Measurements from ENCODE around the gene FTO.

Gene FTO

DNA sequence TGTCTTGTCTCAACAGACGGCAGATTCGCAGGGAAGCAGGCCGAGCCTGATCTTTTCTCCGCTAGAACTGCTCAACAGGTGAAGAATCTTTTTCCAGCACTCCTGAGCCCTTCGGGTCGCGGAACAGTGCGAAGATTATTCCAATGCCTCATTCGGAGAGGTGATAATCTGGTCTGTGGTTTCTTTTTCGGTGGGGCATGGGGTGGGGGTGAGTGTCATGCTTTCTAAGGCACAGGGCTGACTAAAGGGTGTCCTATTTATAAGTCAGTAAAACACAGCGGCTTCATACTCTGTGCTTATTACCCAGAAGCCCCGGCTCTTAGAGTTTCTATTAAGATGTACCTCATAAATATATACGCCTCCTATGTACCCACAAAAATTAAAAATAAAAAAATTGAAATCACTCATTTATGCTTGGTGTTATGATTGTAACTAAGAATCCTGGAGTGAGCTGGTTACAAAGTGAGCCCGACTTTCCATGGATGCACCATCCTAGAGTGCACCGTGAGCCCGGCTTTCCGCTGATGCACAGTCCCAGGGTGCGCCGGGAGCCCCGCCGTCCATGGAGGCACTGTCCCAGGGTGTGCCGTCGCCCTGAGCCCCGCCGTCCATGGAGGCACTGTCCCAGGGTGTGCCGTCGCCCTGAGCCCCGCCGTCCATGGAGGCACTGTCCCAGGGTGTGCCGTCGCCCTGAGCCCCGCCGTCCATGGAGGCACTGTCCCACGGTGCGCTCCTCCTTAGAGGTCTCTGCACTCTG is 417.8 kb downstream of the FTO start:
- no peak for DNase-seq (ENCODE audit: low read depth in 2 of 2)

DNA sequence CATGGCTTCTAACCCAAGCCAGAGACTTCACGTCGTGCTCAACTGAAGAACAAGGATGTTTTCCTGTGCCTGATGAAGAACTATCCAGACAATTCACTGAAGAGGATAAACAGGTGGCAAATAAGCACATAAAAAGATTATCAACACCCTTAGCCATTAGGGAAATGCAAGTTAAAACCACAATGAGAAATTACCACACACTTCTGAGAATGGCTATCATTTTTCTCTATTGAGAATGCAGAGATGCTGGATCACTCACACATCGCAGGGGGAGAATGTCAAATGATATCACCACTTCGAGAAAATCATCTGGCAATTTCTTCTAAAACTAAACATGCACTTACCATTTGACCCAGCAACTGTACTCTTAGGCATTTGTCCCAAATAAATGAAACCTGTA is 419.8 kb downstream of the FTO start:
- DNase-seq (ENCODE audit: low read depth in 2 of 2) = no peak

DNA sequence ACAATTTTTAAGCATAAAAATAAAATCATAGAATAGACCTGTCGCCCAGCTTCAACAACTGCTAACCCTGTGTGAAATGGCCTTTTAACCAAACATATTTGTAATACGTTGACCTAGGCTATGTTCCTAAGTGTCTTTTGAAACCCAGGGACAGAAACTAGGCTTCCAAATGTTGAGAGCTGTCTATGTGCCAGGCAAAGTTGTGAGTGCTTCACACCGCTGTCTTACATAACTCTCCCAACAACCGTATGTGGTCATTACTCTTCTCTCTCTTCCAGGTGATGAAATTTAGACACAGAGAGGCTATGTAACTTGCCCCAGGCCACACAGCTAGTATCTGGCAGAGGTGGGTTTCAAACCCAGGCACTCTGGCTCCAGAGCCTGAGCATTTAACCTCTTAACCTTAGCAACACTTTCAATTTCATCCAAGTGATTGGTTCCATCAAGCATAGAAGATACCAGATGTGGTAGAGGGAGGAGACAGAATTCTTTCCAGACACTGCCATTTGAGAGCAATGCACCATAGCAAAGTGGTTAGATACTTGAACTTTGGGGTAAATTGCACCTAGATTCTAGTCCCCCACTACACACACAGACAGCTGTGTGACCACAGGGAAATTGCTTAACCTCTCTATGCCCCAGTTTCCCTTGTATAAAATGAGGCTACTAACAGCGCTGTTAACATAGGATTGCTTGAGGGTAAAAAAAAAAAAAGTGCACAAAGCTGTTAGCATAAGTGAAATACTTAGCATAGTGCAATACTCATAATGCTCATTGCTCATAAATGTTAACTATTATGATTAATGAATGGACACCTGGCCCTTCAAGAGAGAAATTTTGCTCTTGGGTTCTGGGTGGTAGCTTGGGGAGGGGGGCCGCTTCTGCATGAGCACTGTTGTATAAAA is 422.0 kb downstream of the FTO start:
- DNase-seq (ENCODE audit: low read depth in 2 of 2) = no peak

DNA sequence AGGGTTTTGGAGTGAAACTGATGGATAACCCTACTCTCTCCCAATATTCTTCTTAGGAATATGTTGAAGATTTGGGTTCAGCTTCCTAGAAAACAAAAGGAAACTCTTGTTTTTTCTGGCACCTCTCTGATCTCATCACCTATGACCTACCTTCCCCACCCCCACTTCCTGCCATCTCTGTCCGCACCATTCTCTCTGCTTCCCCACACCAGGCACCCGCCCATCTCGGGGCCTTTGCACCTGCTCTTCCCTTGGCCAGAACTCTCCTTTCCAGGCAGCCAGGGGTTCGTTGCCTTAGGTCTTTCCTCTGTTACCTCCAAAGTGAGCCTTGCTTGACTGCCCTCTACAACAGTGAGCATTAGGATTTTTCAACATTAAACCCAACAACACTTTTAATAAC is 423.0 kb downstream of the FTO start:
- DNase-seq (ENCODE audit: low read depth in 2 of 2) = no peak

DNA sequence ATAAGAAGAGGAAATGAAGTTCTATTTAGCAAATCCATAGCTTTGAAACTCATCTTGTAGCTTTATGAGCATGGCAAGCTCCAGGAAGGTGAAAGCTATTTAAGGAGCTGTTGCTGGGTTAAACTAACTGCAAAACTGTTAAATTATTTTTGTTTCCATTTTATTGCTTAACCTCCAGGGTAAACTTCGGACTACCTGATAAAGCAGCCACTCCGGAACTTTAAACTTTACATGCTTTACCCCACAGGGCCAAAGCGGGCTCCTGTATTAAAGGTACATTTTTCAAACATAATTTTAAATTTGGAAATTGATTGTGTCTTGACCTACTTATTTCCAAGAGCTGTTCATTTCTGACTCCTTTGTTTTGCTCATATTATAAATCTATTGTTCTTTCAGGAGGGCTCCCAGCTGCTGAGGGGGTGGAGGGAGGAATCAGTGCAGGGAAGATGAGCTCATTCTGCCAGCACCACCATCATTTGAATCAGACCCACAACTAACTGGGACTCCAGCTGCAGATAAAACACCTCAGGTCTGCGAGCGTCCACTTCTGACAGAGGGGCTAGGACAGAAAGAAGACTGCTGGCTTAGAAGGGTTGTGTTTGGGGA is 424.8 kb downstream of the FTO start:
- no peak for DNase-seq (ENCODE audit: low read depth in 2 of 2)

DNA sequence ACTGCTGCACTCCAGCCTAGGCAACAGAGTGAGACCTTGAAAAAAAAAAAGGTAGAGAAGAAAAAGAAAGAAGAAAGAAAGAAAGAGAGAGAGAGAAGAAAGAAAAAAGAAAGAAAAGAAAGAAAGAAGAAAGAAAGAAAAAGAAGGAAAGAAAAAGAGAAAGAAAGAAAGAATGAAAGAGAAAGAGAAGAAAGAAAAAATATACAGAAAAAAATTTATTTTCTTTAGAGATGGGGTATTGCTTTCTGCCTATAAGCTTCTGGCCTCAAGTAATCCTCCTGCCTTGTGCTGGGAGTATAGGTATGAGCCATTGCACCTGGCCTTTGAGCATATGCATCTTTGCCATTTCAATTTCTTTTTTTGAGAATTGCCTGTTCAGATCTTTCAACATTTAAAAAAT is 425.9 kb downstream of the FTO start:
- DNase-seq (ENCODE audit: low read depth in 2 of 2) = no peak

DNA sequence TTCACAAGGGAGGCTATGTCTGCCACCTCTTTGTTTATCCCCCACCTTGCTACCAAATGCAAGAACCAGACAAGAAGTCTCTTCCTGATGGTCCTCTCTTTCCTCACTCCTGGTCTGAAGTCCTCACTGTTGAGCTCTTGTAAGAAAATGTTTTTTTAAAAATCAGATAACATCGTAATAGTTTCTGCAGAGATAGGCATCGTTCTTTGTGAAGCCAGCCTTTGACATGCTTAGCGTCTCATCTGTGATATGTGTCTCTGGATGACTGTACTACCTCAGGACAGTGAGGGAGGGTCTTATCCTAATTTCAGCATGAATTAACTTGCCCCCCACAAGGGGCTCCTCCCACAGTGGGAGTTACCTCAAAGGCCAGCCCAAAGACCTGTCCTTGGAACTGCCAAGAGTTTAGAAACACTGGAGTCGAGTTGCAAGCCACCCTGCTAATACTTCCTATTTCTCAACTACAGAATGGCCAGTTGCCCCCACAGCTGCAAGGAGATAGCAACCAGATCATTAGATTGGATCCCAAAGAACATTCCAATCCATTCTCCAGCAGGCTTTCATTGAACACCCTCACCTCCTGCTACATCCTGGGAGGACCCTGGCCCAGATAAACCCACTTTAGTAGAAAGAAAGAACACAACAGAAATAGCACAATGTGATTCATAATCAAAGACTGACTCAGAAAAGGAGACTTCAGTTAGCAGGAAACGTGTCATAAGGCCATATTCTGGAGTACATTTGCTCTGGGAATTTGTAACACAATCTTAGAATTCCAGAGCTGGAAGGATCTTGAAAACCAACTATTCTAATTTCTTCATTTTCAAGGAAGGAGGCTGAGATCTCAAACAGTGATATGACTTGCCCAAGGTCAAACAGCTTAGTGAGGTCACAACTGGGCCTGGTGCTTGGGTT is 431.7 kb downstream of the FTO start:
- no peak for DNase-seq (ENCODE audit: low read depth in 2 of 2)

DNA sequence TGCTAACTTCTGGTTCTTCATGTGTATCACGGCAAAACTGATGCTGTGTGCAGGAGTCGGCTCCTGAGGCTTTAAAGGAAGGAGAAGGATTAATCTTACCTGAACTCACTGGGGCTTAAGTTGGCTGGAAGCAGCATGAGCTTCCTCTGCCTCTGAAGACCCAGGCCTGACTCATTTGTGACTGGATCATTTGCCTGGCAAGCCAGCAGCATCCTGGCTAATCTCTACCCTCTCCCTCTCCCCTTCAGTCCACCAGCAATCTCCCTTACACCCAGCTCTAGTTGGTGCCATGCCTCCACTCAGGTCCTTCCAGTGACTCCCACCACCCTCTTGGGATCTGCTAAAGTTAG is 432.3 kb downstream of the FTO start:
- no peak for DNase-seq (ENCODE audit: low read depth in 2 of 2)

DNA sequence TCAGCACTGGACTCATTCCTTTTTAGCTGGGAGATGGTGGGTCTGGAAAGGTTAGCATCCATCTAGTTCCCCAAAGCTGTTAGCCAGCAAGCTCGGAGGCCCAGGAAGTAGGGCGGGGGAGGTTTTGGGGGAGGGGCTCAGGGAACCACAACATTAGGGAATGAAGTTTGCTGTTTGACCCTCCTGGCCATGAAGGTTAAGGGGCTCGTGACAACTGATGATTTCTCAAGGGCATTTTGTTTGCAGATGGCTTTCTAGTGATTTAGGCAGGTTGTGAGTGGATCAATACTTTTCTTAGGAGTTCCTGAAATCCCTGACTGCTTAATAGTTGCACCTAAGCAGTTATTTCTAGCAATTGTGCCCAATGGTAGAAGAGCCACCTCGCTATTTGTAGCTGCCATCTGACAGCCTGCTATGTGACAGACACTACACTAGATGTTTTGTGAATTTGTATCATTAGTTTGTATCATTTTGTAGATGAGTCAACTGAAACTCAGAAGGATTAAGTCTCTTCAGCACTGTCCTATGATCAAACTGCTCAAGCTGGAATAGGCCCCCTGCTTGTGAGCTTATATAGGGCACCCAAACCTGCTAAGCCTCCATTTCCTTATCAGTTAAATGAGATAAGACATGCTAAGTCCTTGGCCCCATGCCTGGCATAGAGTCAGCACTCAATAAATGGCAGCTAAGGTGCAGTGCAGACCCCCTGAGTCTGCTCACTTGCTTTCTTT is 436.3 kb downstream of the FTO start:
- DNase-seq (ENCODE audit: low read depth in 2 of 2) = no peak

DNA sequence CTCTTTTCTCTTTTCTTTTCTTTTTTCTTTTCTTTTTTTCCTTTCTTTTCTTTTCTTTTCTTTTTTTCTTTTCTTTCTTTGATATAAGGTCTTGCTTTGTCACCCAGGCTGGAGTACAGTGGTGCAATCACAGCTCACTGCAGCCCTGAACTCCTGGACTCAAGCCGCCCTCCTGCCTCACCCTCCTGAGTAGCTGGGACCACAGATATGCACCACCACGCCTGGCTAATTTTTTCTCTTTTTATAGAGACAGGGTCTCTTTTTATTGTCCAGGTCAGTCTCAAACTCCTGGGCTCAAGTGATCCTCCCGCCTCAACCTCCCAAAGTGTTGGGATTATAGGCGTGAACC is 436.8 kb downstream of the FTO start:
- no peak for DNase-seq (ENCODE audit: low read depth in 2 of 2)

DNA sequence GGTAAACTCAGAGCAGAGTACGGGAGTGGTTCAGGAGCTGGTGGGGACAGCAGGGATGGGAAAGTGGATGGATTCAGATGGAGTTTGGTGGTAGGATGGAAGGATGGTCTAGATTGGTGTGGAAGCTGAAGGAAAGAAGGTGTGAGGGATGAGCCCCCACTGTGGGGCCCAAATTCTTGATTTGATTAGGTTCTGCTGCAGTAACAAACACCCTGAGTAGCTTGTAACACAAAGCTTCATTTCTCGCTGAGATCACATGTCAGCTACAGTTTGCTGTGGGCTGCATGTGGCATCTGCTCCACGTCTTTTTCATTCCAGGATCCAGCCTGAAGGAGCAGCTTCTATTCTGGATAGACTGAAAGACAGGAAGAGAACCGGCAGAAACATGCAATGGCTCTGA is 438.8 kb downstream of the FTO start:
- no peak for DNase-seq (ENCODE audit: low read depth in 2 of 2)

DNA sequence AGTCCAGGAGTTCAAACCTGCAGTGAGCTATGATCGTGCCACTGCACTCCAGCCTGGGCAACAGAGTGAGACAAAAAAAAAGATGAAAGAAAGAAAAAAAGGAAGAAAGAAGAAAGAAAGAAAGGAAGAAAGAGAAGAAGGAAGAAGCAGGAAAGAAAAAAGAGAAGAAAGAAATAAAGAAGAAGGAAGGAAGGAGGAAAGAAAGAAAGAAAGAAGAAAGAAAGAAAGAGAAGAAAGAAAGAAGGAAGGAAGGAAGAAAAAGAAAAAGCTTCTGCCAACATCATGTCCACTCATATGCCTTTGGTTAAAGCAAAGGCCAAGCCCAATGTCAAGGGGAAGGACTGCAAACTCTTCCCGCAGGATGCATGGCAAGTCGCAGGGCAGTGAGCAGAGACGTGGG is 439.5 kb downstream of the FTO start:
- no peak for DNase-seq (ENCODE audit: low read depth in 2 of 2)

DNA sequence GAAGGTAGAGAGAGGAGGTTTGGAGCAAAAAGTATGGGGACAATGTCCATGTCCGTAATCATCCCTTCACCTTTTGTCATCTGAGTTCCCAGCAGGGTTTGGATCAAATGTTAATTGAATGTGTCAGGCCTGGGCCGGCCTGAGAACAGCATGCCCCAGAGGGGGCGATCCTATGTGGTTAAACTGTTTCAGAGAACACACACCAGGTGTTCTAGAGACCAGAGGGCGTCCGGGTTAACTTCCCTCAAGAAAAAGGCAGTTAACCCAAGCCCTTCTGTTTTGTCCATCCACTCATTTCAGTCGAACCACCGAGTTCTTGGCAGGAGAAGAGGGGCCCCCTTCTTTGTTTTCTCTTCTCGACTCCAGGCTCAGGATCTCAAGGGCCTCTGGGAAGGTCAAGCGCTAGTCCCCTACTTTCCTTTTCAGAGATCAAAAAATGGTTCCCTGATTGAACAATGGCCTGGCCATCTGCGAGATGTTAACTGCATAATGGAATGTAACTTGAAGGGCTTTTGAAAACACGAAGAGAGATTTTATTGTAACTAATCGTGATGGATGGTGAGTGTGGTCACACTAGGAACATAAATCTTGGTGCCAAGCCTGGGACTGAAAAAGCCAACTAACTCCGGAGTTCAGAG is 440.1 kb downstream of the FTO start:
- no peak for DNase-seq (ENCODE audit: low read depth in 2 of 2)

DNA sequence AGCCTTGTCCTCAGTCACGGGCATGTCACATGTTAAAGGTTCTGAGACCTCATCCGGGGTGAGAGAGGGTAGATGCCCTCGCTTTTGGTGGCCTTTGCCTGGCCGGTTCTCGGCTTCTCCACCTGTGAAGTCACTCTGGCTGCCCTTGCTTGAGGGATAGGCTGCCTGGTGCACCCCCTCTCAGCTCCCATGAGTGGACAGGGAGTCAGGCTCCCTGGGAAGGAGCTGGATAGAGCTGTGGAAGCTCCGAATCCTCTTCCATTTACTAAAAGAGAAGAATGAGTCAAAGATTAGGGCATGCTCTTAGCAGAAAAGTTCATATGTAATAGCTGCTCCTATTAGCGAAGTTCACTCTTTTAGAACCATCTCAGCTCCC is 440.6 kb downstream of the FTO start:
- DNase-seq (ENCODE audit: low read depth in 2 of 2) = no peak

DNA sequence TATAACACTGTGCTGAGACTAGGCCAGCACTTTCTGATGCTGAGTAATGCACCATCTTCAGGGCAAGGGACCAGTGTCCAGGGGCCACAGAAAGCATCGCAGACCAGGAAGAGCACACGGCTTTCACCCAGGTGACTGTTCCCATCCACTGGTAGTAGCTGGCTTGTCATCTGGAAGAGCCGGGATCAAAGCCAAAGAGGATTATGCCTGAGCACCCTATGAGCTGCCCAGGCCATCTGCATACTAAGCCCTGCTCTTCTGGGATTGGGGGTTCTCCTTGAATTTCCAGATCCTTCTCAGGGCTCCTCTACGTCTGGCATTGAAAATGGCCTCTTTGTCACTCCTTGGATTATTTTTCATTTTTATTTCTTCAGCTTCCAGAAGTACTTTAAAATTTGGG is 441.9 kb downstream of the FTO start:
- DNase-seq (ENCODE audit: low read depth in 2 of 2) = no peak

DNA sequence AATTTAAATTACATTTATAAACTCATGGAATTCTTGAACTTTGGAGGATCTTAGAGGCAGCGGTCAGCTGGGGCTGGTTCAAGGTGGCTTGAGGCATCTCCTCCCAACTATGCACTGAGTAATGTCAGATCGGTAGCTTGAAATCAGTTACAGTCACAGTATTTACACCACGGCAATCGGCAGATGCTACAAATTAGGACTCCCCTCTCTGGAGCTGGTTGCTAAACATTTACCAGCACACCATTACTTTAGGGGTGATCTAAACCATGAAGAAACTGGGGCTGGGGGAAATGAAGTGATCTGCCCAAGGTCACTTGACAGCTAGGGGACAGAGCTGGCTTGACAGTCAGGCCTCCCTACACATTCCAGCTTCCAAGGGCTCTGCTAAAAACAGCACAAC is 445.0 kb downstream of the FTO start:
- no peak for DNase-seq (ENCODE audit: low read depth in 2 of 2)

DNA sequence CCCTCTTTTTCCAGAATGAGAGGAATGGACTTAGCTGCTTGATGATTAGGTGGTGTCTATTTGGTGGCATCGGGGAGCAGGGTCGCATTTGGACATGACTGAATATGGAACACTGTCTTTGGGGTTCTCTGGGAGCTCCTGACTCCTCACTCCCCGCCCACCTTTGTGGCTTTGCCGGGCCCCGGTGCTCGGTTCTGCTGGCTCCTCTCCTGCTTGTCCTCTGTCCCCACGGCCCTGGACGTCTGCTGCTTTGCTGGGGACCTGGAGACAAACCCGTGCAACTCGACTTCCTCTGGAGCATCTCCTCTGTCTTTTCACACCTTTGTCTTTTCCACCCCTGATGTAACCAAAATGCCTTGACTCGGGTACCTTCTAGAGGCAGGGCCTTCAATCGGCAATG is 446.9 kb downstream of the FTO start:
- no peak for DNase-seq (ENCODE audit: low read depth in 2 of 2)

DNA sequence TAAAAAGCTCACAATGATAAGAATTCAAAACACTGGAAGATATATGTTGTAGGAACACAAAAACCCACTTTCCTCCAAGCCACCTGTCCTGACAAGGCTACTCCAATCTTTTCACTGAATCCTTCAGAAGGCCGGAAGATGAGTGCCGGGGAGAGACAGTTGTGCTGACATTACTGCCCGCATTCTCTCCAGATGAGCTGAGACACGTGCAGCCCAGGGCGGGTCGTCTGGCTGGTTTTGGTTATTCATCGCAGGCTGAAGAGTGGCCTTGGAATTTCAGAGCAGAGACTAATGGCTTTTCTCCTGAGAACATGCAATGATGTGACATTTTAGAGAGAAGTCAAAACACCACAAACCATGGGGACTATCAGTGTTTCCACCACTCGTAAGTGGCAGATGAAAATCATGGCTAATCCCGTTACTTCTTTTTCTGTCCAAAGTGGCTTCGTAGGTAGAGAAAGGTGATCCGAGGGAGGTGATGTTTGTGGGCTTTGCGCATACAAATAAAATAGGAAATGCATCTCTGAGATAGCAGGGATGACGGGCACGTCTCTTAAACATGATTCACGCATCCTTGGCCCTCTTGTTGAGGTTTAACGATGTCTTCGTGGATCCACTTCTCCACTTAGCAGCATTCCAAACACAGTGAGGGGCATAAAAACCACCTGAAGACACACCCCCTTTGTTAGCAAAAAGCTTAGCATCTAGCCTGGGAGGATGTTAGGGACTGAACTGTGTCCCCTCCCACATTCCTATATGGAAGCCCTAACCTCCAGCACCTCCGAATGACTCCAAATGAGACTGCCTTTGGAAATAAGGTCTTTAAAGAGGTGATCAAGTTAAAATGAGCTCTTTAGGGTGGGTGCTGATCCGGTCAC is 448.6 kb downstream of the FTO start:
- no peak for DNase-seq (ENCODE audit: low read depth in 2 of 2)

DNA sequence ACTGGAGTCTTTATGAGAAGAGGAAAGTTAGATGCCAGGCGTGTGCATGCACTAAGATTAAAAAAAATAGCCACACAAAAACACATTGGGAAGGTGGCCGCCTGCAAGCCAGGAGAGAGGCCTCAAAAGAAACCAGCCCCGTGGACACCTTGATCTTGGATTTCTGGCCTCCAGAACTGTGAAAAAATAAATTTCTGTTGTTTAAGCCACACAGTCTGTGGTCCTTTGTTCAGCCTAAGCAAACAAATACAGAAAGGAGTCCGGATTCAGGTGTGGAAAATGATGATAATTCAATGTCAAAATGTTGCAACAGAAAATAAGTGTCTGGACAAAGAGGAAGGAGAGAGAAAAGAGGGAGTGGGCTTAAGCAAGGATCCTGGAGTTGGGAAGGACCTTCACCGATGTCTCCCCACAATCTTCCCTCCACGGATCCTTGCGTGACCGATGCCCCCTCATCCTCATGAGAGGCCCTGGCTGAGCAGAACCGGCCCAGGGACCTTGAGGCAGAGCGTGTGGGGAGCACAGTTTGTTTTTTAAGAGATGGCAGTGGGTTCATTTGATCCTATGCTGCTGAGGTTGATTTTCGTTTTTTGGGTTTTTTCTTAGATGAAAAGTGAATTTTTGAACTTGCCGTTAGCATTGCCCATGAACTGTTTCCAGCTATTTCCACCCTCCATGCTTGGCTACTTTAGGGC is 449.4 kb downstream of the FTO start:
- DNase-seq (ENCODE audit: low read depth in 2 of 2) = no peak
